DOHH2 (cell line): ENCODE results near the gene PPP4R3A.
A peak's percentile ranks its signal among the peaks of the same experiment; 100 is the strongest.
"Not testable (repeated sequence)": the region's sequence is repeated elsewhere in the genome, so short reads cannot be mapped to it uniquely, and the experiment has no call there.

Experiments used
- H3F3A ChIP-seq: fragments of 200-600 bp; sonication (generic), shearing (Covaris generic); 2 replicates; pipeline ENCODE4 v1.6.0; 2016; ENCODE audit warnings: antibody characterized with exemption, mild to moderate bottlenecking; ENCODE audit not compliant: control insufficient read depth, insufficient read depth
- H3K27ac ChIP-seq: fragments of 200-600 bp; sonication (generic); 2 replicates; pipeline ENCODE4 v1.5.1; 2014; ENCODE audit warnings: low read depth, mild to moderate bottlenecking, low read length, moderate library complexity
- H3K27me3 ChIP-seq: fragments of 200-600 bp; sonication (generic); 2 replicates; pipeline ENCODE4 v1.6.1; 2014; ENCODE audit warnings: mild to moderate bottlenecking, low read length, mixed read lengths; ENCODE audit not compliant: control insufficient read depth
- H3K36me3 ChIP-seq: fragments of 200-600 bp; sonication (generic); 2 replicates; pipeline ENCODE4 v1.6.1; 2014; ENCODE audit warnings: mild to moderate bottlenecking, low read length, moderate library complexity, mixed read lengths; ENCODE audit not compliant: control insufficient read depth
- H3K4me1 ChIP-seq: fragments of 200-600 bp; sonication (generic); 2 replicates; pipeline ENCODE4 v1.6.1; 2014; ENCODE audit warnings: mild to moderate bottlenecking, low read length, mixed read lengths; ENCODE audit not compliant: control insufficient read depth
- H3K4me2 ChIP-seq: fragments of 200-600 bp; sonication (generic); 2 replicates; pipeline ENCODE4 v1.6.0; 2014; ENCODE audit warnings: mild to moderate bottlenecking, low read length, moderate library complexity
- H3K4me3 ChIP-seq: fragments of 200-600 bp; sonication (generic); 2 replicates; pipeline ENCODE4 v1.5.1; 2014; ENCODE audit warnings: mild to moderate bottlenecking, low read length, mixed read lengths
- H3K79me2 ChIP-seq: fragments of 200-600 bp; sonication (generic); 2 replicates; pipeline ENCODE4 v1.6.1; 2014; ENCODE audit warnings: mild to moderate bottlenecking, low read length, mixed read lengths; ENCODE audit not compliant: control insufficient read depth
- H3K9me2 ChIP-seq: fragments of 200-600 bp; sonication (generic); replicated peaks from 2 replicates; pipeline ENCODE4 v1.6.1; 2014; ENCODE audit warnings: mild to moderate bottlenecking, low read length, mixed read lengths; ENCODE audit not compliant: control insufficient read depth
- H3K9me3 ChIP-seq: fragments of 200-600 bp; sonication (generic); 2 replicates; pipeline ENCODE4 v1.6.1; 2014; ENCODE audit warnings: antibody characterized with exemption, low read length, mixed read lengths; ENCODE audit not compliant: control insufficient read depth, insufficient read depth
- H4K20me1 ChIP-seq: fragments of 200-600 bp; sonication (generic); 2 replicates; pipeline ENCODE4 v1.6.0; 2014; ENCODE audit warnings: low read depth, mild to moderate bottlenecking, antibody characterized with exemption, low read length, moderate library complexity; ENCODE audit not compliant: control insufficient read depth, insufficient read depth
- EZH2phosphoT487 ChIP-seq: fragments of 200-600 bp; sonication (generic); IDR thresholded peaks from 2 replicates; pipeline ENCODE4 v1.6.1; 2017; ENCODE audit warnings: borderline replicate concordance, mild to moderate bottlenecking, antibody characterized with exemption, low read length, moderate library complexity, mixed read lengths
- TF ChIP-seq, protein P1 (sequence below): fragments of 200-600 bp; sonication (generic); IDR thresholded peaks from one replicate; pipeline ENCODE4 v1.5.1; 2014; ENCODE audit warnings: antibody characterized with exemption, mild to moderate bottlenecking, low read depth, low read length; ENCODE audit not compliant: poor library complexity, severe bottlenecking

Gene PPP4R3A

DNA sequence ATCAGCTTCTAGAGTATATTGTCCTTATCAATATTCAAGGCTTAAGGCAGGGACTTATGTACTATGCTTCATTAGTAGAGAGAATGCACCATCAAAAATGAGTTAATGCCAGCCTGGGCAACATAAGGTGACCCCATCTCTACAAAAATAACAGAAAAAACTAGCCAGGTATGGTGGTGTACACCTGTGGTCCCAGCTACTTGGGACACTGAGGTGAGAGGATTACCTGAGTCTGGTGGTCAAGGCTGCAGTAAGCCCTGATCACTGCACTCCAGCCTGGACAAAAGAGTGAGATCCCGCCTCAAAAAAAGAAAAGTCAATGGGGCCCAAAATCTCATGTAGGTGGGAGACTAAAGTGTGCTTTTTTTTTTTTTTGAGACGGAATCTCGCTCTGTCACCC is 8.8 kb downstream of the PPP4R3A start:
- Histone ChIP-seq H3K4me2 (peak overlapping the region; percentile 25; the same call in 1 of the 2 replicates), H3K9me3 (no peaks in the 10 kb centered on the region), H3F3A (peaks cover 13% of the 10 kb centered on the region), H3K4me1 (peaks cover 92% of the 10 kb centered on the region), H3K79me2 (peaks cover 100% of the 10 kb centered on the region), H4K20me1 (peaks cover 28% of the 10 kb centered on the region), H3K9me2 (no peaks in the 10 kb centered on the region), H3K27me3 (no peaks in the 10 kb centered on the region), H3K27ac (0 out of 2 replicates have a peak overlapping the region, but pooled peaks have one; percentile 19), H3K4me3 (no peak overlapping the region), H3K36me3 (peaks cover 79% of the 10 kb centered on the region)
- TF ChIP-seq, protein P1, sequence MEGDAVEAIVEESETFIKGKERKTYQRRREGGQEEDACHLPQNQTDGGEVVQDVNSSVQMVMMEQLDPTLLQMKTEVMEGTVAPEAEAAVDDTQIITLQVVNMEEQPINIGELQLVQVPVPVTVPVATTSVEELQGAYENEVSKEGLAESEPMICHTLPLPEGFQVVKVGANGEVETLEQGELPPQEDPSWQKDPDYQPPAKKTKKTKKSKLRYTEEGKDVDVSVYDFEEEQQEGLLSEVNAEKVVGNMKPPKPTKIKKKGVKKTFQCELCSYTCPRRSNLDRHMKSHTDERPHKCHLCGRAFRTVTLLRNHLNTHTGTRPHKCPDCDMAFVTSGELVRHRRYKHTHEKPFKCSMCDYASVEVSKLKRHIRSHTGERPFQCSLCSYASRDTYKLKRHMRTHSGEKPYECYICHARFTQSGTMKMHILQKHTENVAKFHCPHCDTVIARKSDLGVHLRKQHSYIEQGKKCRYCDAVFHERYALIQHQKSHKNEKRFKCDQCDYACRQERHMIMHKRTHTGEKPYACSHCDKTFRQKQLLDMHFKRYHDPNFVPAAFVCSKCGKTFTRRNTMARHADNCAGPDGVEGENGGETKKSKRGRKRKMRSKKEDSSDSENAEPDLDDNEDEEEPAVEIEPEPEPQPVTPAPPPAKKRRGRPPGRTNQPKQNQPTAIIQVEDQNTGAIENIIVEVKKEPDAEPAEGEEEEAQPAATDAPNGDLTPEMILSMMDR, result no peak
- TF ChIP-seq EZH2phosphoT487, result no peak

DNA sequence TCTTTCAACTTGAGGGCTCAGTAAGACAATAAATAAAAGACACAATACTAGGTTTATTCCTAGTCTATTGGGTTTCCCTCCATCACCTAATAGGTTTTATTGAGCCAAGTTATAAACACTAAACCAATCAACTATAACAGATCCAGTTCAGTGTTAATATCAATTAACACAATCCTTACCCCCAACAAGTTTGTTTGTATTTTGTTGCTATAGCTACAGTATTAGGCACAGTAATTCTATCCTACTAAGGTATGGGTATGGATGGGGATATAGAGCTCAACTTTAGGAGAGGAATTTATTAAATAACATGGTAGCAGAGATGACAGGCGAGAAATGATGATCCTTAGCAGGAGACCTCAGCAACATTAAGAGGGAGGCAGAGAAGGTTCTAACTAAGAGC is 13.3 kb downstream of the PPP4R3A start:
- Histone ChIP-seq H3K9me3 (no peaks in the 10 kb centered on the region), H4K20me1 (peaks cover 24% of the 10 kb centered on the region), H3K36me3 (peaks cover 59% of the 10 kb centered on the region), H3K9me2 (no peaks in the 10 kb centered on the region), H3K79me2 (peaks cover 100% of the 10 kb centered on the region), H3K4me2 (peak overlapping the region; percentile 88), H3K27ac (peak overlapping the region; percentile 92), H3F3A (peaks cover 21% of the 10 kb centered on the region), H3K27me3 (no peaks in the 10 kb centered on the region), H3K4me1 (peaks cover 93% of the 10 kb centered on the region), H3K4me3 (peak overlapping the region; percentile 58)
- TF ChIP-seq EZH2phosphoT487, result no peak
- TF ChIP-seq, protein P1, result no peak

DNA sequence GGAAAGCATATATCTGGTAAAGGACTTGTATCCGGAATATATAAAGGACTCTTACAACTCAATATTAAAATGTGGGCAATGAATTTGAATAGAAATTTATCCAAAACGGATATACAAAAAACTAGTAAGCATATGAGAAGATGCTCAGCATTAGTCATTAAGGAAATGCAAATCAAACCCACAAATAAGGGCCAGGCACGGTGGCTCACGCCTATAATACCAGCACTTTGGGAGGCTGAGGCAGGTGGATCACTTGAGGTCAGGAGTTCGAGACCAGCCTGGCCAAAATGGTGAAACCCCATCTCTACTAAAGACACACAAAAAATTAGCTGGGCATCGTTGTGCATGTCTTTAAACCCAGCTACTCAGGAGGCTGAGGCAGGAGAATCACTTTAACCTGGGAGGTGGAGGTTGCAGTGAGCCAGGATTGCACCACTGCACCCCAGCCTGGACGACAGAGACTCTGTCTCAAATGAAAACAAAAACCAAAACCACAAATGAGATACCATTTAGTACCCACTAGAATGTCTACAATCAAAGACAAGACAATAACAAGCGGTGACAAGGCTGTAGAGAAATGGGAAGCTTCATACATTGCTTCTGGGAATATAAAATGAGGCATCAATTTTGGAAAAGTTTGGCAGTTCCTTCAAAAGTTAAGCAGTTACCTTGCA is 15.6 kb downstream of the PPP4R3A start:
- peaks cover 21% of the 10 kb centered on the region for H3F3A ChIP-seq

DNA sequence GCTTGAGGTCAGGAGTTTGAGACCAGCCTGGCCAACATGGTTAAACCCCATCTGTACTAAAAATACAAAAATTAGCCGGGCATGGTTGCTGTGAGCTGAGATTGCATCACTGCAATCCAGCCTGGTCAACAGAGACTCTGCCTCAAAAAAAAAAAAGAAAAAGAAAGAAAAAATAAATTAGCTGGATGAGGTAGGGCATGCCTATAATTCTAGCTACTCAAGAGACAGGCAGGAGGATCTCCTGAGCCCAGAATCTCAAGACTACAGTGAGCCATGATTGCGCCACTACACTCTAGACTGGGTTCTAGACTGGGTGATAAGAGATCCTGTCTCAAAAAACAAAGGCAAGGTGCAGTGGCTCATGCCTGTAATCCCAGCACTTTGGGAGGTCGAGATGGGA is 16.9 kb downstream of the PPP4R3A start:
- Histone ChIP-seq H3K4me1 (peaks cover 69% of the 10 kb centered on the region), H3K27me3 (no peaks in the 10 kb centered on the region), H3K27ac (no peak overlapping the region), H3K9me3 (no peaks in the 10 kb centered on the region), H3K9me2 (no peaks in the 10 kb centered on the region), H3K79me2 (peaks cover 99% of the 10 kb centered on the region), H3F3A (peaks cover 21% of the 10 kb centered on the region), H3K4me3 (no peak overlapping the region), H3K36me3 (peaks cover 59% of the 10 kb centered on the region), H4K20me1 (peaks cover 21% of the 10 kb centered on the region), H3K4me2 (peak overlapping the region; percentile 39)
- TF ChIP-seq, protein P1, result no peak
- TF ChIP-seq EZH2phosphoT487, result no peak

More for the DNA sequence above, 15.6 kb downstream of the PPP4R3A start:
- H3K9me2 ChIP-seq, H3K9me3 ChIP-seq, H3K27me3 ChIP-seq: not testable (repeated sequence)
- peak overlapping the region; percentile 58 for H3K4me3 ChIP-seq
- peak overlapping the region; percentile 88 for H3K4me2 ChIP-seq
- peaks cover 100% of the 10 kb centered on the region for H3K79me2 ChIP-seq
- peak overlapping the region; percentile 92 for H3K27ac ChIP-seq
- peaks cover 21% of the 10 kb centered on the region for H4K20me1 ChIP-seq
- peaks cover 54% of the 10 kb centered on the region for H3K36me3 ChIP-seq
- H3K4me1 ChIP-seq, result peaks cover 80% of the 10 kb centered on the region
